Progenitor cell of endocrine pancreas (in vitro differentiated cells): Measurements from ENCODE around the gene MEGF8. TPM values are rescaled to one million over a fixed set of nuclear protein-coding genes. Genes with fewer than 3 reads are reported as not detected.

Source experiments
- DNase-seq: peaks from one replicate; pipeline ENCODE4 v3.0.0; 2021; ENCODE audit warnings: low spot score; ENCODE audit not compliant: unreplicated experiment
- H3K27ac Mint-ChIP-seq: 2 replicates; pipeline ENCODE4 v1.8.0; 2021; ENCODE audit warnings: mild to moderate bottlenecking, moderate library complexity, mixed read lengths
- H3K27me3 Mint-ChIP-seq: 2 replicates; pipeline ENCODE4 v1.8.0; 2021; ENCODE audit warnings: mixed read lengths
- H3K36me3 Mint-ChIP-seq: 2 replicates; pipeline ENCODE4 v1.8.0; 2022; ENCODE audit warnings: mixed read lengths; ENCODE audit not compliant: insufficient read depth
- H3K4me1 Mint-ChIP-seq: 2 replicates; pipeline ENCODE4 v1.8.0; 2021; ENCODE audit warnings: low read depth, mixed read lengths
- H3K4me3 Mint-ChIP-seq: 2 replicates; pipeline ENCODE4 v1.8.0; 2021; ENCODE audit warnings: low read depth, mild to moderate bottlenecking, moderate library complexity, mixed read lengths
- H3K9me3 Mint-ChIP-seq: 2 replicates; pipeline ENCODE4 v1.8.0; 2021; ENCODE audit warnings: low read depth, mixed read lengths
- total RNA-seq: library from RNA; stranded (reverse); gene quantifications from 2 replicates; pipeline ENCODE4 v1.2.1, GENCODE V29; 2021
- TF ChIP-seq, protein P1 (sequence below): fragments of 200-600 bp; sonication (generic); IDR thresholded peaks from one replicate; pipeline ENCODE4 v1.5.0; 2021; ENCODE audit warnings: antibody characterized with exemption, mild to moderate bottlenecking; ENCODE audit not compliant: unreplicated experiment

MEGF8 gene
- total RNA-seq, 1 donor from 2014 or later = 61.7 TPM

DNA sequence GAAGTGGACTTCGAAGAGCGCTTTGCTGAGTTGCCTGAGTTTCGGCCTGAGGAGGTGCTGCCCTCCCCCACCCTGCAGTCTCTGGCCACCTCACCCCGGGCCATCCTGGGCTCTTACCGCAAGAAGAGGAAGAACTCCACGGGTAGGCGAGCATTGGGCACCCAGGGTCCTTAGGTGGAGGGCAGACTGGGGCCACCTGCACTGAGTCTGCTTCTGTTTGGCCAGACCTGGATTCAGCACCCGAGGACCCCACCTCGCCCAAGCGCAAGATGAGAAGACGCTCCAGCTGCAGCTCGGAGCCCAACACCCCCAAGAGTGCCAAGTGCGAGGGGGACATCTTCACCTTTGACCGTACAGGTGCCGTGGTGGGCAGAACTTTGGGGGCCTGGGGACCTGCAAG lies 31.5 kb upstream of the MEGF8 start:
- H3K4me3 Mint-ChIP-seq = no peak overlapping the region
- H3K36me3 Mint-ChIP-seq = peaks cover 15% of the 10 kb centered on the region
- H3K27me3 Mint-ChIP-seq = no peaks in the 10 kb centered on the region
- no peak for DNase-seq
- no peaks in the 10 kb centered on the region for H3K9me3 Mint-ChIP-seq
- no peak overlapping the region for H3K27ac Mint-ChIP-seq
- TF ChIP-seq, protein P1, sequence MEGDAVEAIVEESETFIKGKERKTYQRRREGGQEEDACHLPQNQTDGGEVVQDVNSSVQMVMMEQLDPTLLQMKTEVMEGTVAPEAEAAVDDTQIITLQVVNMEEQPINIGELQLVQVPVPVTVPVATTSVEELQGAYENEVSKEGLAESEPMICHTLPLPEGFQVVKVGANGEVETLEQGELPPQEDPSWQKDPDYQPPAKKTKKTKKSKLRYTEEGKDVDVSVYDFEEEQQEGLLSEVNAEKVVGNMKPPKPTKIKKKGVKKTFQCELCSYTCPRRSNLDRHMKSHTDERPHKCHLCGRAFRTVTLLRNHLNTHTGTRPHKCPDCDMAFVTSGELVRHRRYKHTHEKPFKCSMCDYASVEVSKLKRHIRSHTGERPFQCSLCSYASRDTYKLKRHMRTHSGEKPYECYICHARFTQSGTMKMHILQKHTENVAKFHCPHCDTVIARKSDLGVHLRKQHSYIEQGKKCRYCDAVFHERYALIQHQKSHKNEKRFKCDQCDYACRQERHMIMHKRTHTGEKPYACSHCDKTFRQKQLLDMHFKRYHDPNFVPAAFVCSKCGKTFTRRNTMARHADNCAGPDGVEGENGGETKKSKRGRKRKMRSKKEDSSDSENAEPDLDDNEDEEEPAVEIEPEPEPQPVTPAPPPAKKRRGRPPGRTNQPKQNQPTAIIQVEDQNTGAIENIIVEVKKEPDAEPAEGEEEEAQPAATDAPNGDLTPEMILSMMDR = no peak
- H3K4me1 Mint-ChIP-seq = no peaks in the 10 kb centered on the region

DNA sequence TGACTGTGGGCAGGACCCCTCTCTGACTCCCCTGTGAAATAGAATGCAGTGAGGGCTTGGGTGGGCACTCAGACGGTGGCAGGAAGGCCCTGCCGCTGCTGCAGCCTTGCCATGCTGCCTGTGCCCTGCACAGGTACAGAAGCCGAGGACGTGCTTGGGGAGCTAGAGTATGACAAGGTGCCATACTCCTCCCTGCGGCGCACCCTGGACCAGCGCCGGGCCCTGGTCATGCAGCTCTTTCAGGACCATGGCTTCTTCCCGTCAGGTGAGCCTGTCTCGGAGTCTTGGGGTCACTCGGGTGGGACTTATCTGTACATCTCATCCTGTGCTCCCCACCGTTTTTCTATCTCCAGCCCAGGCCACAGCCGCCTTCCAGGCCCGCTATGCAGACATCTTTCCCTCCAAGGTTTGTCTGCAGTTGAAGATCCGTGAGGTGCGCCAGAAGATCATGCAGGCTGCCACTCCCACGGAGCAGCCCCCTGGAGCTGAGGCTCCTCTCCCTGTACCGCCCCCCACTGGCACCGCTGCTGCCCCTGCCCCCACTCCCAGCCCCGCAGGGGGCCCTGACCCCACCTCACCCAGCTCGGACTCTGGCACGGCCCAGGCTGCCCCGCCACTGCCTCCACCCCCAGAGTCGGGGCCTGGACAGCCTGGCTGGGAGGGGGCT lies 30.8 kb upstream of the MEGF8 start:
- no peak overlapping the region for H3K27ac Mint-ChIP-seq
- no peaks in the 10 kb centered on the region for H3K27me3 Mint-ChIP-seq
- no peak for DNase-seq
- TF ChIP-seq, protein P1 = no peak
- no peaks in the 10 kb centered on the region for H3K9me3 Mint-ChIP-seq
- H3K4me1 Mint-ChIP-seq = no peaks in the 10 kb centered on the region
- no peak overlapping the region for H3K4me3 Mint-ChIP-seq
- H3K36me3 Mint-ChIP-seq = peaks cover 15% of the 10 kb centered on the region

DNA sequence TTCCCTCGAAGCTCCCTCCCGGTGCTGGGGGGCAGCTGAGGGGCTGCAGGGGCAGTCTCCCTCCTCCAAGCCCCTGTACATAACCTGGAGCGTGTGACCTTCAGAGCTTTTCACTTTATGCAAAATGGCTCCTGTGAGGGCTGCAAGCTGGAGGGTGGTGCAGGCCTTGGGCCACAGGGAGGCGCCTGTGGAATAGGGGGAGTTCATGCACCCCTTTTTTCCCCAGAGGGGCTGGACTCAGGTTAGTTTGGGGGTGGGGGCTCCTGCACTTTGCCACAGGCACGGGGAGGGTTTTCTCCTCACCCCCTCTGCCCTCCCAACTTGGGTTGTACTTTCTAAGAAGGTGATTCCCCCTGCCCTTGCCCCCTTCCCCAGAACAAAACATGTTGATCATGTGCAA lies 30.1 kb upstream of the MEGF8 start:
- Mint-ChIP-seq H3K4me3 (no peak overlapping the region), H3K4me1 (no peaks in the 10 kb centered on the region), H3K27me3 (no peaks in the 10 kb centered on the region), H3K36me3 (peaks cover 18% of the 10 kb centered on the region), H3K9me3 (no peaks in the 10 kb centered on the region), H3K27ac (no peak overlapping the region)
- TF ChIP-seq, protein P1 = no peak
- DNase-seq = no peak

- TF ChIP-seq, protein P1 = peak; percentile 83
- H3K4me3 Mint-ChIP-seq = no peak overlapping the region
- no peak overlapping the region for H3K27ac Mint-ChIP-seq
- no peaks in the 10 kb centered on the region for H3K4me1 Mint-ChIP-seq
- DNase-seq = peak; percentile 93
- peaks cover 18% of the 10 kb centered on the region for H3K36me3 Mint-ChIP-seq
- no peaks in the 10 kb centered on the region for H3K27me3 Mint-ChIP-seq
- no peaks in the 10 kb centered on the region for H3K9me3 Mint-ChIP-seq
Measured at GRCh38 chr19:42295831-42296525, 29.5 kb upstream of the MEGF8 start.

GRCh38 chr19:42297039-42297438 lies 28.4 kb upstream of the MEGF8 start:
- TF ChIP-seq, protein P1 = no peak
- Mint-ChIP-seq H3K9me3 (no peaks in the 10 kb centered on the region), H3K36me3 (peaks cover 12% of the 10 kb centered on the region), H3K27me3 (no peaks in the 10 kb centered on the region), H3K4me1 (peaks cover 8% of the 10 kb centered on the region), H3K4me3 (no peak overlapping the region), H3K27ac (no peak overlapping the region)
- DNase-seq = no peak
